ENCODE measurements around the gene SLC25A10.

The SLC25A10 gene

GRCh38 chr17:81687770-81688541 is 24.1 kb upstream of the SLC25A10 start:
- DNase-seq = no peak

GRCh38 chr17:81688616-81689015 is 23.5 kb upstream of the SLC25A10 start:
- DNase-seq = no peak

GRCh38 chr17:81690066-81690465 is 22.0 kb upstream of the SLC25A10 start:
- no peak for DNase-seq

DNA sequence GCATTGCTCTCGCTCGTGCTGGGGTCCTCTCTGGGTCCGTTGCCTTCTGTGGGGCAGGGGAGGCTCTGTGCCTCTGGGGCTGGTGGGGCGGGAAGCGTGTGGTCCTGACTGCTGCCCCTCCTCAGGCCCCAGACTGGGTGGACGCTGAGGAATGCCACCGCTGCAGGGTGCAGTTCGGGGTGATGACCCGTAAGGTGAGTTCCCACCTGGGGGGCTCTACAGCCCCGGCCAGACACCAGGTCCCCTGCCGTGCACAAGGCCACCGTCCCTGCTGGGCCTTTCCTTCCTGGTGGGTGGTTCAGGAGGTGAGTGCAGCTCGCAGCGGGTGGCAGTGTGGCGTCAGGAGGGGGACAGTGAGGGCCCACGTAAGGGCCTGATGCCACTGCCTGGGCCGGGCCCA is 21.5 kb upstream of the SLC25A10 start:
- DNase-seq = no peak

DNA sequence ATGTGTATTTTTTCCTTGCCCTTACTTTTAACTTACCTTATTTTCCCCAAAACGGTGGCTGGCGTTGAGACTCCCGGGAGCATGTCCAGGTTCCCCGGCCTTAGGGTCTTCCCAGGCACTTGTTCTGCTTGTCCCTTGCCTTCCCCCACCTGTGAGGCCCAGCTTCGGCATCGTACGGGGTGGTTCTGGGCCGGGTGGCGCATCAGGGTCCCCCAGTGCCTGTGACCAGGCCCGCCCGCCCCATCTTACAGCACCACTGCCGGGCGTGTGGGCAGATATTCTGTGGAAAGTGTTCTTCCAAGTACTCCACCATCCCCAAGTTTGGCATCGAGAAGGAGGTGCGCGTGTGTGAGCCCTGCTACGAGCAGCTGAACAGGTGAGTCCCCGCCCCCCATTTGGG is 20.9 kb upstream of the SLC25A10 start:
- DNase-seq = no peak

- DNase-seq = no peak
Observed at GRCh38 chr17:81691608-81692007, 20.5 kb upstream of the SLC25A10 start.

GRCh38 chr17:81693509-81694210 is 18.4 kb upstream of the SLC25A10 start:
- DNase-seq = no peak

DNA sequence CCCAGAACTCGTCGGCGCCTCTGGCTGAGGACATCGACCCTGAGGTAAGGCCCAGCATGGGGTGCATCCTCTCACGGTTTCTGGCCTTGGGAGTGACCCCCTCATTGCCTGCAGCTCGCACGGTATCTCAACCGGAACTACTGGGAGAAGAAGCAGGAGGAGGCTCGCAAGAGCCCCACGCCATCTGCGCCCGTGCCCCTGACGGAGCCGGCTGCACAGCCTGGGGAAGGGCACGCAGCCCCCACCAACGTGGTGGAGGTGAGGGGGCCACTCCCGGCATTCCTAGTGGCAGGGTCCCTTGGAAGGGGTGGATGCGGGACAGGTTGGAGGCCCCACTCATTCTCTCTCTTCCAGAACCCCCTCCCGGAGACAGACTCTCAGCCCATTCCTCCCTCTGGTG is 17.3 kb upstream of the SLC25A10 start:
- DNase-seq = no peak

DNA sequence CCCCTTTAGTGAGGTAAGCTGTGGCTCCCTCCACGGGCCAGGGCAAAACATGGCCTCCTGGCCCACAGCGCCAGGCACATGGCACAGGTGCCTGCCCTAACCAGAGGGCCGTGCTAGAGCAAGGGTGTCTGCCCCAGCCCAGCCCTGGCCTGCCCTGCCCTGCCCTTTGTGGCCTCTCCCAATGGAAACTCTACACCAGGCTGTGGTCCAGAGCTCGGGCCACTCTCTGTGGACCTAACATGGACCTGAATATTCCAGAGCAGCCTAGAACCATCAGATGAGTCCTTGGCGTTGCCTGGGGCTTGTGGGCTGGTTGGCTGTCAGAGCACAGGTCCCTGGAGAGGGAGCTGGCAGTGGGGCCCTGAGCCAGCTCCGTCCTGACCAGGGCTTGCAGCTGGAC is 16.9 kb upstream of the SLC25A10 start:
- no peak for DNase-seq

GRCh38 chr17:81695801-81696200 is 16.3 kb upstream of the SLC25A10 start:
- no peak for DNase-seq

GRCh38 chr17:81696218-81696941 is 15.7 kb upstream of the SLC25A10 start:
- no peak for DNase-seq

DNA sequence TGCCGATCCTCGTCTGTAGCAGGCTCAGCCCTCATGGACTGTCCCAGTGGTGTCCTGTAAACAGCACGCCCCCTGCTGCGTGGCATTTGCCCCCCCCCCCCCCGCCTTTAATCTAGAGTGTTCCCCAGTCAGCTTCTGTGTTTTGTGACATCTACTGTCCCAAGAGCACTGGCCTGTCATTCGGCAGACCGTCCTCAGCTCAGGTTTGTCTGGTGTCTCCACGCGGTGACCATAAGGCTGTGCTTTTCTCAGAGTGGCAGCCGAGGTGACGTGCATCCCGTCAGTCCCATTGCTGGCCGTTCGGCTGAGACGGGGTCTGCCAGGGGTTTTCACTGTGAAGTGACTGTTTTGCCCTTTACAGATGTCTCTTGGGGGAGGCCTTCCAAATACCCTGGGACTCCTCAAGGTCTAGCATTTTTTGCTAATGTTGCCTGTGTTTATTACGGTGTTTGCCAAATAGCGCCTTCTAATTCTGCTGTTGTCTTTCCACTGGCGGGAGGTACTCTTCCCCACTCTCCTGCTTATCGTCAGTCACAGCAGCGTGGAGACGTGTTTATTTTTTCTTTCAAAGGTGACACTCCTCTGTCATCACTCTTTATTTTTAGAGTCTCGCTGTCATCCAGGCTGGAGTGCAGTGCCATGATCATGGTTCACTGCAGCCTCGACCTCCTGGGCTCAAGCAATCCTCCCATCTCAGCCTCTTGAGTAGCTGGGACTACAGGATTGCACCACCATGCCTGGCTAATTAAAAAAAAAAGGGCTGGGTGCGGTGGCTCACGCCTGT is 14.6 kb upstream of the SLC25A10 start:
- DNase-seq = no peak

GRCh38 chr17:81700353-81701287 is 11.5 kb upstream of the SLC25A10 start:
- DNase-seq = no peak

DNA sequence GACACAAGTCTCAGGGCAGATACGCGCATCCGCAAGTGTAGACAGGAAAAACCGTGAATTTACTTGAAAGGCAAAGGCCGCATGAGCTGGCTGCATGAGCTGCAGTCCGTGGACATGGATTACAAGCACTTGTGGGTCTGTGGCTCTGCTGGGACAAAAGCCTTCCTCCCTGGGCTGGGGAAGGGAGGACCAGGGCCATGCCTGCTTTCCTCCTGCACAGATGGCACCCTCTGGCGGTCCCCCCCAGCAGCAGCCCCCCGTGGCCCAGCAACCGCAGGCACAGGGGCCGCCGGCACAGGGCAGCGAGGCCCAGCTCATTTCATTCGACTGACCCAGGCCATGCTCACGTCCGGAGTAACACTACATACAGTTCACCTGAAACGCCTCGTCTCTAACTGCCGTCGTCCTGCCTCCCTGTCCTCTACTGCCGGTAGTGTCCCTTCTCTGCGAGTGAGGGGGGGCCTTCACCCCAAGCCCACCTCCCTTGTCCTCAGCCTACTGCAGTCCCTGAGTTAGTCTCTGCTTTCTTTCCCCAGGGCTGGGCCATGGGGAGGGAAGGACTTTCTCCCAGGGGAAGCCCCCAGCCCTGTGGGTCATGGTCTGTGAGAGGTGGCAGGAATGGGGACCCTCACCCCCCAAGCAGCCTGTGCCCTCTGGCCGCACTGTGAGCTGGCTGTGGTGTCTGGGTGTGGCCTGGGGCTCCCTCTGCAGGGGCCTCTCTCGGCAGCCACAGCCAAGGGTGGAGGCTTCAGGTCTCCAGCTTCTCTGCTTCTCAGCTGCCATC is 10.6 kb upstream of the SLC25A10 start:
- DNase-seq = no peak

GRCh38 chr17:81702934-81703746 is 8.9 kb upstream of the SLC25A10 start, which contains the start of gene MRPL12:
Gene MRPL12, plus strand, starts transcription at chr17:81703367. Its CDS starts 135 bp downstream, at chr17:81703502.
- DNase-seq = peak; percentile 84

GRCh38 chr17:81703747-81704654 is 8.1 kb upstream of the SLC25A10 start:
- DNase-seq = no peak

GRCh38 chr17:81705518-81706231 is 6.4 kb upstream of the SLC25A10 start:
- no peak for DNase-seq

- DNase-seq = no peak
Observed at GRCh38 chr17:81706232-81706611, 5.9 kb upstream of the SLC25A10 start.

All from NCI-H1048 (cell line).